HG03442 (cell line): ENCODE results near the gene KCNA1.

ENCODE experiments used
- ATAC-seq: cut with Tn5 transposase; IDR thresholded peaks from one replicate; pipeline ENCODE4 v1.9.1; 2021; ENCODE audit warnings: mild to moderate bottlenecking, moderate library complexity; ENCODE audit not compliant: unreplicated experiment

KCNA1 gene

GRCh38 chr12:4910502-4911315, 1.0 kb downstream of the KCNA1 start:
- no peak for ATAC-seq

GRCh38 chr12:4911316-4911994, 1.8 kb downstream of the KCNA1 start:
- no peak for ATAC-seq

GRCh38 chr12:4914720-4915119, 5.0 kb downstream of the KCNA1 start:
- no peak for ATAC-seq

- no peak for ATAC-seq
Observed at GRCh38 chr12:4915752-4916151, 6.0 kb downstream of the KCNA1 start.

- no peak for ATAC-seq
Observed at GRCh38 chr12:4918950-4919660, 9.4 kb downstream of the KCNA1 start.

GRCh38 chr12:4932576-4932975, 22.9 kb downstream of the KCNA1 start:
- no peak for ATAC-seq

- ATAC-seq = no peak
Observed at GRCh38 chr12:4933411-4933810, 23.7 kb downstream of the KCNA1 start.

- ATAC-seq = no peak
Observed at GRCh38 chr12:4934407-4935035, 24.8 kb downstream of the KCNA1 start.

GRCh38 chr12:4938900-4939299, 29.2 kb downstream of the KCNA1 start:
- no peak for ATAC-seq

- no peak for ATAC-seq
Observed at GRCh38 chr12:4939418-4940023, 29.8 kb downstream of the KCNA1 start.

GRCh38 chr12:4943067-4943937, 33.6 kb downstream of the KCNA1 start:
- peak; percentile 80 for ATAC-seq

- peak; percentile 20 for ATAC-seq
Observed at GRCh38 chr12:4943938-4944284, 34.2 kb downstream of the KCNA1 start.

GRCh38 chr12:4947253-4947652, 37.5 kb downstream of the KCNA1 start:
- ATAC-seq = no peak

GRCh38 chr12:4951083-4951482, 41.4 kb downstream of the KCNA1 start:
- no peak for ATAC-seq

- no peak for ATAC-seq
Observed at GRCh38 chr12:4951601-4952000, 41.9 kb downstream of the KCNA1 start.

- ATAC-seq = no peak
Observed at GRCh38 chr12:4954621-4955354, 45.1 kb downstream of the KCNA1 start.

- no peak for ATAC-seq
Observed at GRCh38 chr12:4956054-4956453, 46.3 kb downstream of the KCNA1 start.

- no peak for ATAC-seq
Observed at GRCh38 chr12:4956968-4957367, 47.3 kb downstream of the KCNA1 start.

- ATAC-seq = no peak
Observed at GRCh38 chr12:4957761-4958160, 48.1 kb downstream of the KCNA1 start.
